GM12891 (cell line): Measurements from ENCODE around the gene NEGR1.

ENCODE experiments used
- POLR2A ChIP-seq: IDR thresholded peaks from 2 replicates; pipeline ENCODE4 v1.6.1; 2011; ENCODE audit warnings: low read depth, low read length, control low read depth
- POLR2AphosphoS5 ChIP-seq: IDR thresholded peaks from 2 replicates; pipeline ENCODE4 v1.6.1; 2011; ENCODE audit warnings: low read depth, low read length, control low read depth
- POU2F2 ChIP-seq: IDR thresholded peaks from 2 replicates; pipeline ENCODE4 v1.6.1; 2011; ENCODE audit warnings: low read depth, mild to moderate bottlenecking, control low read depth, low read length, moderate library complexity
- SPI1 ChIP-seq: IDR thresholded peaks from 2 replicates; pipeline ENCODE4 v1.6.1; 2011; ENCODE audit warnings: low read depth, low read length, control low read depth
- TAF1 ChIP-seq: IDR thresholded peaks from 2 replicates; pipeline ENCODE4 v1.6.1; 2011; ENCODE audit warnings: low read depth, low read length, control low read depth

DNA sequence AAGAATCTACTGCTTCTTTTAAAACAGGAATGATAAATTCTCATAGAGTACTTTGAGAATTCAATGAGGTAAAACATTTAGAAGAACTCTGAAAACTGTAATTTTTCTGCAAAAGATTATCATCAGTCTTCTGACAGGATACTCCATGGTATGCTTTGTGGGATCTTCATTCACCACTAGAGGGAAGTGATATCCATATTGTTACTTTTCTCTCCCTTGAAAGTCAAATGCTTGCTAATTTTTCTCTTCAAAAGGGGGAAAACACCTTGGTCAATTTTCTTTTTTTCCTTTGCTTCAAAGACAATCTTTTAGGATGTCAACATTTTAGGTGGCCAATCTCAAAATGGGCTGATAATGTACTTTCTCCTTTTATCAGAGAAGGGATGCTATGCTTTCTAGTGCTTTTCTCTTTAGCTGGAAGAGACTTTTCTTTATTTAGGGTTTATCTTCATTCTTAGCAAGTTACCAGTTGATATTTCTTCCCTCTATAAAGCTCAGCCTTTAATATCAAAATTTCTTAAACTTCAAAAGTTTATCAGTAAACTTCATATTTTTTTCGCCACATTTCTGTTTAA is 95.5 kb downstream of the NEGR1 start:
- no peak for TF ChIP-seq POLR2A
- no peak for TF ChIP-seq POLR2AphosphoS5
- no peak for TF ChIP-seq TAF1
- no peak for TF ChIP-seq POU2F2
- no peak for TF ChIP-seq SPI1
